Right atrium auricular region (tissue), 2 donors: ENCODE results near the gene NR2F6. TPM values are rescaled to one million over a fixed set of nuclear protein-coding genes. Genes with fewer than 3 reads are reported as not detected.
"Not testable (repeated sequence)": the region's sequence is repeated elsewhere in the genome, so short reads cannot be mapped to it uniquely, and the experiment has no call there.

Source experiments
- DNase-seq: peaks from one replicate; pipeline ENCODE4 v3.0.0-alpha.2; 2019; ENCODE audit warnings: low spot score
- H3K27ac ChIP-seq, 2 donors: fragments of 200-600 bp; sonication (generic); 1 replicate in 1 of 2; 2 replicates in 1 of 2; pipeline ENCODE4 v1.5.1; 2016 to 2019
- H3K27me3 ChIP-seq, 2 donors: fragments of 200-600 bp; sonication (generic); one replicate each; pipeline versions ENCODE4 v1.5.1 to v1.6.0; 2017 to 2019
- H3K36me3 ChIP-seq: fragments of 200-600 bp; sonication (generic); one replicate; pipeline ENCODE4 v1.5.1; 2016
- H3K4me1 ChIP-seq, 2 donors: fragments of 200-600 bp; sonication (generic); one replicate each; pipeline versions ENCODE4 v1.5.1 to v1.6.0; 2017 to 2019
- H3K4me3 ChIP-seq, 2 donors: fragments of 200-600 bp; sonication (generic); 1 replicate in 1 of 2; 2 replicates in 1 of 2; pipeline ENCODE4 v1.5.1; 2017 to 2019; ENCODE audit warnings: mild to moderate bottlenecking in 1 of 2, moderate library complexity in 1 of 2
- H3K9me3 ChIP-seq, 2 donors: fragments of 200-600 bp; sonication (generic); one replicate each; pipeline ENCODE4 v1.5.1; 2019
- total RNA-seq, 2 donors: library from RNA; depleted of rRNA; stranded (reverse); fragments of >200 nt; gene quantifications; one replicate each; pipeline ENCODE4 v1.1.0, GENCODE V29; 2016
- TF ChIP-seq, protein P1 (sequence below), 2 donors: fragments of 200-600 bp; sonication (generic); IDR thresholded peaks; one replicate each; pipeline ENCODE4 v1.5.1; 2019; ENCODE audit warnings: antibody characterized with exemption in 2 of 2

Gene NR2F6
- total RNA-seq, 2 donors from 2014 or later: 63.6 to 69.7 TPM

- Histone ChIP-seq H3K4me1 (peaks cover 0 to 17% of the 10 kb centered on the region in 2 donors), H3K36me3 (peaks cover 22% of the 10 kb centered on the region), H3K27me3 (peaks cover 6 to 8% of the 10 kb centered on the region in 2 donors), H3K9me3 (no peaks in the 10 kb centered on the region), H3K27ac (no peak within 1 kb of the TSS), H3K4me3 (peak within 1 kb of the TSS in 1 of 2 donors; percentile 44)
- DNase-seq: no peak
- TF ChIP-seq, protein P1, sequence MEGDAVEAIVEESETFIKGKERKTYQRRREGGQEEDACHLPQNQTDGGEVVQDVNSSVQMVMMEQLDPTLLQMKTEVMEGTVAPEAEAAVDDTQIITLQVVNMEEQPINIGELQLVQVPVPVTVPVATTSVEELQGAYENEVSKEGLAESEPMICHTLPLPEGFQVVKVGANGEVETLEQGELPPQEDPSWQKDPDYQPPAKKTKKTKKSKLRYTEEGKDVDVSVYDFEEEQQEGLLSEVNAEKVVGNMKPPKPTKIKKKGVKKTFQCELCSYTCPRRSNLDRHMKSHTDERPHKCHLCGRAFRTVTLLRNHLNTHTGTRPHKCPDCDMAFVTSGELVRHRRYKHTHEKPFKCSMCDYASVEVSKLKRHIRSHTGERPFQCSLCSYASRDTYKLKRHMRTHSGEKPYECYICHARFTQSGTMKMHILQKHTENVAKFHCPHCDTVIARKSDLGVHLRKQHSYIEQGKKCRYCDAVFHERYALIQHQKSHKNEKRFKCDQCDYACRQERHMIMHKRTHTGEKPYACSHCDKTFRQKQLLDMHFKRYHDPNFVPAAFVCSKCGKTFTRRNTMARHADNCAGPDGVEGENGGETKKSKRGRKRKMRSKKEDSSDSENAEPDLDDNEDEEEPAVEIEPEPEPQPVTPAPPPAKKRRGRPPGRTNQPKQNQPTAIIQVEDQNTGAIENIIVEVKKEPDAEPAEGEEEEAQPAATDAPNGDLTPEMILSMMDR (IDR thresholded peaks at IDR 0.05): no peak
Observed at GRCh38 chr19:17281391-17282304, 35.9 kb upstream of the NR2F6 start, which contains the start of gene ANKLE1. TSS of gene ANKLE1 (plus strand) at chr19:17281901. CDS start at chr19:17281921, 20 bp downstream.

GRCh38 chr19:17279436-17279835 is 33.7 kb upstream of the NR2F6 start:
- Histone ChIP-seq H3K9me3 (no peaks in the 10 kb centered on the region), H3K27ac (no peak overlapping the region), H3K4me1 (peaks cover 0 to 17% of the 10 kb centered on the region in 2 donors), H3K36me3 (peaks cover 39% of the 10 kb centered on the region), H3K27me3 (peaks cover 6 to 8% of the 10 kb centered on the region in 2 donors), H3K4me3 (no peak overlapping the region)
- DNase-seq: no peak
- TF ChIP-seq, protein P1 (IDR thresholded peaks at IDR 0.05): no peak

GRCh38 chr19:17275441-17276175 is 29.9 kb upstream of the NR2F6 start:
- H3K27me3 ChIP-seq: no peaks in the 10 kb centered on the region
- H3K27ac ChIP-seq: no peak overlapping the region
- H3K4me1 ChIP-seq: no peaks in the 10 kb centered on the region
- no peaks in the 10 kb centered on the region for H3K9me3 ChIP-seq
- DNase-seq: no peak
- H3K4me3 ChIP-seq: no peak overlapping the region
- TF ChIP-seq, protein P1 (IDR thresholded peaks at IDR 0.05): no peak
- H3K36me3 ChIP-seq: peaks cover 58% of the 10 kb centered on the region

GRCh38 chr19:17274892-17275291 is 29.2 kb upstream of the NR2F6 start:
- H3K4me3 ChIP-seq, H3K4me1 ChIP-seq, H3K9me3 ChIP-seq, DNase-seq, H3K27ac ChIP-seq, H3K27me3 ChIP-seq: not testable (repeated sequence)
- peaks cover 63% of the 10 kb centered on the region for H3K36me3 ChIP-seq

DNA sequence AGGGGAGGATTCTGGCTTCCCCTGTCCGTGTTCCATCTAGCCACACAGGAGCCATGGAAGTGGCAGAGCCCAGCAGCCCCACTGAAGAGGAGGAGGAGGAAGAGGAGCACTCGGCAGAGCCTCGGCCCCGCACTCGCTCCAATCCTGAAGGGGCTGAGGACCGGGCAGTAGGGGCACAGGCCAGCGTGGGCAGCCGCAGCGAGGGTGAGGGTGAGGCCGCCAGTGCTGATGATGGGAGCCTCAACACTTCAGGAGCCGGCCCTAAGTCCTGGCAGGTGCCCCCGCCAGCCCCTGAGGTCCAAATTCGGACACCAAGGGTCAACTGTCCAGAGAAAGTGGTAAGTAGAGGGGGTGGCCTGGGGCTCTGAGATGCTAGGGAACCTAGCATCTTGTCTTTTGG is 23.0 kb upstream of the NR2F6 start:
- Histone ChIP-seq H3K4me3 (no peak overlapping the region), H3K27ac (no peak overlapping the region), H3K27me3 (no peaks in the 10 kb centered on the region), H3K9me3 (no peaks in the 10 kb centered on the region), H3K4me1 (peaks cover 0 to 7% of the 10 kb centered on the region in 2 donors), H3K36me3 (peaks cover 22% of the 10 kb centered on the region)
- TF ChIP-seq, protein P1 (IDR thresholded peaks at IDR 0.05): no peak
- DNase-seq: no peak
